T-helper 1 cell treated with Interleukin-12 subunit alpha and Interleukin-12 subunit beta and Interleukin-4 antibody, amounts not matched to agents 30 μg/mL and 1 μg/mL, for 36 hours (primary cell): ENCODE results near the gene MMRN2.

ENCODE experiments used
- H3K27ac Mint-ChIP-seq: one replicate; pipeline ENCODE4 v1.8.0; 2021; ENCODE audit warnings: mild to moderate bottlenecking, mixed read lengths
- H3K27me3 Mint-ChIP-seq: one replicate; pipeline ENCODE4 v1.8.0; 2021; ENCODE audit warnings: low read depth, mixed read lengths
- H3K36me3 Mint-ChIP-seq: one replicate; pipeline ENCODE4 v1.8.0; 2021; ENCODE audit warnings: low read depth, mixed read lengths
- H3K4me1 Mint-ChIP-seq: one replicate; pipeline ENCODE4 v1.8.0; 2021; ENCODE audit warnings: low read depth, mixed read lengths
- H3K4me3 Mint-ChIP-seq: one replicate; pipeline ENCODE4 v1.8.0; 2021; ENCODE audit warnings: mild to moderate bottlenecking, moderate library complexity, mixed read lengths
- H3K9me3 Mint-ChIP-seq: one replicate; pipeline ENCODE4 v1.8.0; 2021; ENCODE audit warnings: mixed read lengths

Gene MMRN2

DNA sequence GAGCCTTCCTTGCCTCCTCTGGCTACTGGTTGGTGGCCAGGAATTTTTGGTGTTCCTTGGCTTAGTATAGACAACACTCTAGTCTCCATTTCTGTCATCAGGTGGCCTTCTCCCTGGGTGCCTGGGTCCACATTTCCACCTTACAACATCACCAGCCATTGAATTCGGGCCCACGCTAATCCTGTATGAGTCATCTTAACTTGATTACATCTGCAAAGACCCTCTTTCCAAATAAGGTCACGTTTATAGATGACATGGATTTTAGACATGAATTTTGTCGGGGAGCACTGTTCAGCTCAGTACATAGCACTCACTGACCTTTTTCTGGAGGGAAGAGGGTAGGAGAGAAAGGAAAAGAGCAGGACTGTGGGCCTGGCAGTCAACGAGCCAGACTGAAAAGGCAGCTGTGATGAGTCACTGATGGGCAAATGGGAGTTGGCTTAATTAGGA is 39.4 kb downstream of the MMRN2 start:
- Mint-ChIP-seq H3K36me3 (peaks cover 3% of the 10 kb centered on the region), H3K4me1 (no peaks in the 10 kb centered on the region), H3K9me3 (no peaks in the 10 kb centered on the region), H3K27ac (no peak overlapping the region), H3K4me3 (no peak overlapping the region), H3K27me3 (no peaks in the 10 kb centered on the region)

DNA sequence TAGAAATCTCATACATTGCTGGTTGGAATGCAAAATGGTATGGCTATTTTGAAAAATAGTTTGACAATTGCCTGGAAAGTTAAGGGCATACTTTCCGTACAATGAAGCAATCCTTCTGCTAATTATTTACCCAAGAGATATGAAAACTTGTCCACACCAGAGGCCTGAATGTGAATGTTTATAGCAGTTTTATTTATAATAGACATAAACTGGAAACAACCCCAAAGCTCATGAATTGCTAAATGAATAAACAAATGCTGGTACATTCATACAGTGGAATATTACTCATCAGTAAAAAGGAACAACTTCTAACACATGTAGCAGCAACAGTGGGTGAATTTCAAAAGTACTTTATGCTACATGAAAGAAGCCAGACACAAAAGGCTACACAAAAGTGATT is 42.7 kb downstream of the MMRN2 start:
- Mint-ChIP-seq H3K27ac (no peak overlapping the region), H3K9me3 (no peaks in the 10 kb centered on the region), H3K4me1 (no peaks in the 10 kb centered on the region), H3K36me3 (peaks cover 3% of the 10 kb centered on the region), H3K27me3 (no peaks in the 10 kb centered on the region), H3K4me3 (no peak overlapping the region)

DNA sequence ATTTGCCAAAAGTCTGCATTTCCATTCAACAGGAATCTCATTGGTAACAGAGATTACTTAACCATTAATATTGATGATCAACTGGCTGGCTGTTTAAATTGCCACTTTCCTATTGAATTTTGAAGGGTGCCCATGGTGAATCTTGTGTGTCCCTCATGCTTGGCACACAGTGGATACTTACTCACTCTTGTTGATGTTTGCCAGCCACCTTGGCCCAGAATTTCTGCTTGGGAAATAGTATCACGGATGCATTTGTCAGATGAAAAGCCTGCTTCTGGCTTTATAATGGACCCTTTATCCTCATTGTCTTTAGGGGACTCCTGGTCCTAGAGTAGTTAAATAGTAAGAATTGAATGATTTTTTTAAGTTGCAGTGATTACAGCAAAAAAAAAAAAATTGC is 52.0 kb downstream of the MMRN2 start:
- peaks cover 11% of the 10 kb centered on the region for H3K36me3 Mint-ChIP-seq
- H3K27ac Mint-ChIP-seq = no peak overlapping the region
- H3K4me3 Mint-ChIP-seq = no peak overlapping the region
- no peaks in the 10 kb centered on the region for H3K27me3 Mint-ChIP-seq
- peaks cover 9% of the 10 kb centered on the region for H3K9me3 Mint-ChIP-seq
- no peaks in the 10 kb centered on the region for H3K4me1 Mint-ChIP-seq

DNA sequence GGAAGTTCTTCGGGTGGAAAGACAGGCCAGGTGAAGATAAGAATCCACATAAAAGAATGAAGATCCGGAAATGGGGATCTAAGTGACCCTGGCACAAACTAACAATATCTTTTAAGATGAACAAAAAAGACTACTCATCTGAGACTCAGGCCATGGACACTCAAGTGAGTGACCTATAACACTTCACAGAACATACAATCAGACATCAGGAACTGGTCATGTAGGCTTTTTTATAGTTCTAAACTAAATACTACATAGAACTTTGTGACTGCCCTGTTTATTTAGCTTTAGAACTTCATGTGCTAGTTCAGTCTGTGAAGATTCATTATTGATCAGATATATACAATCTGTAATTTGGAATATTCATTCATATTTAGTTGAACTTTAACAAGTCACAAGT is 52.8 kb downstream of the MMRN2 start:
- H3K36me3 Mint-ChIP-seq = peaks cover 11% of the 10 kb centered on the region
- no peak overlapping the region for H3K27ac Mint-ChIP-seq
- H3K9me3 Mint-ChIP-seq = peaks cover 9% of the 10 kb centered on the region
- H3K4me3 Mint-ChIP-seq = no peak overlapping the region
- peaks cover 2% of the 10 kb centered on the region for H3K4me1 Mint-ChIP-seq
- peaks cover 3% of the 10 kb centered on the region for H3K27me3 Mint-ChIP-seq

DNA sequence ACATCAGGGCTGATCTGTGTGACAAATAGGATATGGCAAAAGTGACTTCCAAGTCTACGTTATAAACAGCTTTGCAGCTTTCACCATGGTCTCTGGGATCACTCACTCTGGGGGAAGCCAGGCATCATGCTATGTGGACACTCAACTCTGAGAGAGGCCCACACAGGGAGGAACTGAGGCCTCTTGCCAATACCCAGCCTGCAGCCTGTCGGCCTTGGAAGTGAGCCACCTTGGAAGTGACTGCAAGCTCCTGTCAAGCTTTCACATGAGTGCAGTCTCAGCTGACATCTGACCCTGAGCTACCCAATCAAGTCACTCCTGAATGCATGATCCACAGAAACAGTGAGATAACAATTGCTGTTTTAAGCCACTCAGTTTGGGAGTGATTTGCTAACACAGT is 56.5 kb downstream of the MMRN2 start:
- Mint-ChIP-seq H3K9me3 (peaks cover 1% of the 10 kb centered on the region), H3K36me3 (no peaks in the 10 kb centered on the region), H3K27me3 (peaks cover 12% of the 10 kb centered on the region), H3K4me1 (peaks cover 2% of the 10 kb centered on the region), H3K27ac (no peak overlapping the region), H3K4me3 (no peak overlapping the region)

DNA sequence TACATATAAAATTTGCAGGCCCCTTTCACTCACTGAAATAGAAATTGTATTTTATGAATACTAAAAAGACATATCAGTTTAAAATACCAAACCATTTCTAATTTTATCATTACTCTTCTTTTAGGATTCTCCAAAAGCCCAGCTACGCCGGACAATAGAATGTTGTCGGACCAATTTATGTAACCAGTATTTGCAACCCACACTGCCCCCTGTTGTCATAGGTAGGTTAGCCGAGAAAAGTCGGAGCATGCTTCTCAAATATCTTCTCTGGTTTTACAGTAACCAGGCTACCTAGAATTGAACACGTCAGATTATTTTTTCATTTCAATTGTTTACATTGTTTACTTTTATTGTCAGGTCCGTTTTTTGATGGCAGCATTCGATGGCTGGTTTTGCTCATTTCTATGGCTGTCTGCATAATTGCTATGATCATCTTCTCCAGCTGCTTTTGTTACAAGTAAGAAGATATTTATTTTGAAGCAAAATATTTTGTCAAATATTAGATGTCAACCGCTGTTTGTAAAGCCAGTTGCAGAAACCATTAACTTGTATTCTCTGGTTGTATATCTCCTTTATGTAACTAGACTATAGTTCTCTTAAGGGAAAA is 57.6 kb downstream of the MMRN2 start:
- Mint-ChIP-seq H3K27me3 (peaks cover 12% of the 10 kb centered on the region), H3K27ac (no peak overlapping the region), H3K36me3 (no peaks in the 10 kb centered on the region), H3K4me3 (no peak overlapping the region), H3K4me1 (peaks cover 2% of the 10 kb centered on the region), H3K9me3 (no peaks in the 10 kb centered on the region)

DNA sequence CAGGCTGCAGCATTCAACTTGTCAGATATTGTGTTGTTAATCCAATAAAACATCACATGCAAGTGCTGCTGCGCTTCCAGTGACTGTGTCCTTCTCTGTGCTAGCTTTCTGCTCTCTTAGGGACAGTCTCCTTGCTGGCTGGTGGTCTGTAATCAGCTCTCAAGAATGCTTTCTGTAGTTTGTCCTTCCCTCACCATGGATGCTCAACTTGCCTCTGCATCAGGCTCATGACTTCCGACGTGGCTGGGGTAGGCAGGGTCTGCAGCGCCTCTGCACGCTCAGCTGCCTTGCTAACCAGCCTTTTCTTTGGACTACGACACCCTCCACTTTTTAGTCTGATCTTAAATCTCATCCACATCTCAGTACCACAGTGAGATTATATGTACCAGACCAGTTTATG is 58.3 kb downstream of the MMRN2 start:
- H3K4me1 Mint-ChIP-seq = peaks cover 2% of the 10 kb centered on the region
- H3K36me3 Mint-ChIP-seq = no peaks in the 10 kb centered on the region
- H3K27ac Mint-ChIP-seq = no peak overlapping the region
- no peak overlapping the region for H3K4me3 Mint-ChIP-seq
- H3K27me3 Mint-ChIP-seq = peaks cover 12% of the 10 kb centered on the region
- H3K9me3 Mint-ChIP-seq = no peaks in the 10 kb centered on the region

DNA sequence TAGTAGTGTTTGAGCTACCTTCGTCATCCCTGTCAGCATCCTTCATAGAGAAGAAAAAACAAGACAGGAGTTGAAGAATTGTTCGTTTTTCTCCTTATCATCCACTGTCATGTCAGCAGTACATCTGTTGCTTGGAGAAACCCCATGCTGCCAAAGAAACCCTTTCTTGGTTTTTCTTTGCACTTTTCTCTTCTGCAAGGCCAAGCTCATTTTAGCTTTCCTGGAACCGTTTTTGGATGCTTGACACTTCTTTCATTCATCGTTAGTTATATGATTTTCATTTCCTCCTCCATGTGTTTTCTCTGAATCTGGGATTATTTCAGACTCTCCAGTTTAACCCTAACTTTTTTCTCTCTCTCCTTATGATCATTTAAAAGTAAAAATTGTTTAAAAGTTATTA is 58.9 kb downstream of the MMRN2 start:
- peaks cover 2% of the 10 kb centered on the region for H3K4me1 Mint-ChIP-seq
- H3K27ac Mint-ChIP-seq = no peak overlapping the region
- H3K9me3 Mint-ChIP-seq = no peaks in the 10 kb centered on the region
- no peak overlapping the region for H3K4me3 Mint-ChIP-seq
- H3K36me3 Mint-ChIP-seq = peaks cover 2% of the 10 kb centered on the region
- H3K27me3 Mint-ChIP-seq = peaks cover 12% of the 10 kb centered on the region

DNA sequence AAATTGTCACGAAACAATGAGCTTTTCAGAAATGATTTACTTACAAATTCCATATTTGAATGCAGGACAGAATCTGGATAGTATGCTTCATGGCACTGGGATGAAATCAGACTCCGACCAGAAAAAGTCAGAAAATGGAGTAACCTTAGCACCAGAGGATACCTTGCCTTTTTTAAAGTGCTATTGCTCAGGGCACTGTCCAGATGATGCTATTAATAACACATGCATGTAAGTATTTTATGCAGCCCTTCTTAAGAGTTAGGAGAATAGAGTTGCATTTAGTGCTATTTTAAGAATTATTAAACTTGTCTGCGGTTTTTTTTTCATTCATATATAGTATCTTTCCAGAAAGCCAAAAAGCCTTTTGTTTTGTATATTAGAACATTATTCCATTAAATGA is 67.4 kb downstream of the MMRN2 start:
- Mint-ChIP-seq H3K27me3 (no peaks in the 10 kb centered on the region), H3K4me1 (peaks cover 10% of the 10 kb centered on the region), H3K9me3 (no peaks in the 10 kb centered on the region), H3K27ac (no peak overlapping the region), H3K36me3 (peaks cover 11% of the 10 kb centered on the region), H3K4me3 (no peak overlapping the region)

DNA sequence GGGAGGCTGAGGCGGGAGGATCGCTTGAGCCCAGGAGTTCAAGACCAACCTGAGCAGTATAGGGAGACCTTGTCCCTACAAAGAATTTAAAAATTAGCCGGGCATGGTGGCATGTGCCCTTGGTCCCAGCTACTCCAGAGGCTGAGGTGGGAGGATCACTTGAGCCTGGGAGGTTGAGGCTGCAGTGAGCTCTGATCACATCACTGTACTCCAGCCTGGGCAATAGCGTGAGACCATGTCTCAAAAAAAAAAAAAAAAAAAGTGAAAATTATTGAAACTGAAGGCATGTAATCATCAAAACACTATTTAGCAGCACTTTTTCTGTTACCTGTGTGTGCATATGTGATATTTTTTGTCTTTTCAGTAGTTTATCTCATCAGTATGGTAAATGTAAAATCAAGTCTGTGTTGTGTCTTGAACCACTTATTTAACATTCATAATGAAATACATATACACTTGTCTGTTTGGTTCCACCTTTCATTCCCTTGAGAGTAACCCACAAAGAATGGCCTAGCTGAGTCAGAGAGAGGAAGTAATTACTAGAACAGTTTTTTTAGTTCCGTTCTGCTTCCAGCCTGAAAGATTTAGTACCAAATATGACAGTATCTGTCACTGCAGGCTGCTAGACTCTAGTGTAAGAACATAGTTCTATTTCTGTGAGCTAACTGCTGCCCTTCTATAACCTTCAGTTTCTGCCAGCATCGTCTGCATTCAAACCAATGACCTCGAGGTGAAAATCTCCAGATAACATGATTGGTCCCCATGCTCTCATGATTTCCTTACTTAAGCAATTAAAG is 68.6 kb downstream of the MMRN2 start:
- H3K27me3 Mint-ChIP-seq = no peaks in the 10 kb centered on the region
- H3K4me3 Mint-ChIP-seq = peak overlapping the region; percentile 25
- H3K36me3 Mint-ChIP-seq = peaks cover 10% of the 10 kb centered on the region
- H3K27ac Mint-ChIP-seq = peak overlapping the region; percentile 56
- H3K9me3 Mint-ChIP-seq = no peaks in the 10 kb centered on the region
- peaks cover 10% of the 10 kb centered on the region for H3K4me1 Mint-ChIP-seq
